T-helper 1 cell treated with Interleukin-12 subunit alpha and Interleukin-12 subunit beta and Interleukin-4 antibody, amounts not matched to agents 30 μg/mL and 1 μg/mL, for 36 hours (primary cell): ENCODE measurements around the gene MEIS2.
"Not testable (repeated sequence)": the region's sequence is repeated elsewhere in the genome, so short reads cannot be mapped to it uniquely, and the experiment has no call there.

Experiments
- H3K27ac Mint-ChIP-seq: one replicate; pipeline ENCODE4 v1.8.0; 2021; ENCODE audit warnings: mild to moderate bottlenecking, mixed read lengths
- H3K27me3 Mint-ChIP-seq: one replicate; pipeline ENCODE4 v1.8.0; 2021; ENCODE audit warnings: low read depth, mixed read lengths
- H3K36me3 Mint-ChIP-seq: one replicate; pipeline ENCODE4 v1.8.0; 2021; ENCODE audit warnings: low read depth, mixed read lengths
- H3K4me1 Mint-ChIP-seq: one replicate; pipeline ENCODE4 v1.8.0; 2021; ENCODE audit warnings: low read depth, mixed read lengths
- H3K4me3 Mint-ChIP-seq: one replicate; pipeline ENCODE4 v1.8.0; 2021; ENCODE audit warnings: mild to moderate bottlenecking, moderate library complexity, mixed read lengths
- H3K9me3 Mint-ChIP-seq: one replicate; pipeline ENCODE4 v1.8.0; 2021; ENCODE audit warnings: mixed read lengths

MEIS2 gene

DNA sequence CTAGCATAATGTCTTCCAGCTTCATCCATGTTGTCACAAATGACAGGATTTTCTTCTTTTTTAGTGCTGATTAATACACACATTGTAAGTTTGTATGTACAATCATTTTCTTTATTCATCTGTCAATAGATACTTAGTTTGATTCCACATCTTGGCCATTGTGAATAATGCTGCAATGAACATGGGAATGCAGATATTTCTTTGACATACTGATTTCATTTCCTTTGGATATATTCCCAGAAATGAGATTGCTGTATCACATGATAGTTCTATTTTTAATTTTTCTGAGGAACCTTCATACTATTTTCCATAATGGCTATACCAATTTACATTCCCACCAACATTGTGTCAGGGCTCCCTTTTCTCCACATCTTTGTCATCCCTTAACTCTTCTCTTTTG, 117.9 kb downstream of the MEIS2 start:
- no peaks in the 10 kb centered on the region for H3K27me3 Mint-ChIP-seq

DNA sequence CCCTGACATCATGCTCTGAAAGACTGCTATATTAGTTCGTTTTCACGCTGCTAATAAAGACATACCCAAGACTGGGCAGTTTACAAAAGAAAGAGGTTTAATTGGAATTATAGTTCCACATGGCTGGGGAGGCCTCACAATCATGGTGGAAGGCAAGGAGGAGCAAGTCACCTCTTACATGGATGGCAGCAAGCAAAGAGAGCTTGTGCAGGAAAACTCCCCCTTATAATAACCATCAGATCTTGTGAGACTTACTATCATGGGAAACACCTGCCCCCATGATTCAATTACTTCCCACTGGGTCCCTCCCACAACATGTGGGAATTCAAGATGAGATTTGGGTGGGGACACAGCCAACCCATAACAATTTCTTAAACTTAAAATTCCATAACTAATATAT, 120.1 kb downstream of the MEIS2 start:
- not testable (repeated sequence) for H3K4me1 Mint-ChIP-seq, H3K36me3 Mint-ChIP-seq, H3K27me3 Mint-ChIP-seq, H3K27ac Mint-ChIP-seq, H3K4me3 Mint-ChIP-seq
- peaks cover 17% of the 10 kb centered on the region for H3K9me3 Mint-ChIP-seq

More for the DNA sequence above, 117.9 kb downstream of the MEIS2 start:
- no peaks in the 10 kb centered on the region for H3K4me1 Mint-ChIP-seq
- no peaks in the 10 kb centered on the region for H3K36me3 Mint-ChIP-seq
- H3K9me3 Mint-ChIP-seq = peaks cover 17% of the 10 kb centered on the region
- no peak overlapping the region for H3K4me3 Mint-ChIP-seq
- no peak overlapping the region for H3K27ac Mint-ChIP-seq

DNA sequence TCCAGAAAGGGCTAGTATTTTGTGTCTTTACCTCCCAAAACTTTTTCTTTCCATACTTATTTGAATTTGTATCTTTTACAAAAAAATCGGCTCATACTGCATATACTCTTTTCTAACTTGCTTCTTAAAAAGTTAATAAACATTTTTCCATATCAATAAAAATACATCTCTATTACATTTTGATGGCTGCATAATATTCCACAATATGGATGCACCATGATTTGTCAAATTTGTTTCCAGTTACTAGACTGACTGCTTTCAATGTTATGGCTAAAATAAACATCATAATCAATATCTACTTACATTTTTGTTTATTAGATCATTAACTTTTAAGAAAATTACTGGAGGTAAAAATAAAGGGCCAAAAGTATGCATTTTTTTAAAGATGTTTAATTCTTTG, 121.7 kb downstream of the MEIS2 start:
- H3K4me3 Mint-ChIP-seq = no peak overlapping the region
- H3K4me1 Mint-ChIP-seq = no peaks in the 10 kb centered on the region
- peaks cover under 1% of the 10 kb centered on the region for H3K9me3 Mint-ChIP-seq
- H3K27ac Mint-ChIP-seq = no peak overlapping the region
- no peaks in the 10 kb centered on the region for H3K27me3 Mint-ChIP-seq
- H3K36me3 Mint-ChIP-seq = no peaks in the 10 kb centered on the region

DNA sequence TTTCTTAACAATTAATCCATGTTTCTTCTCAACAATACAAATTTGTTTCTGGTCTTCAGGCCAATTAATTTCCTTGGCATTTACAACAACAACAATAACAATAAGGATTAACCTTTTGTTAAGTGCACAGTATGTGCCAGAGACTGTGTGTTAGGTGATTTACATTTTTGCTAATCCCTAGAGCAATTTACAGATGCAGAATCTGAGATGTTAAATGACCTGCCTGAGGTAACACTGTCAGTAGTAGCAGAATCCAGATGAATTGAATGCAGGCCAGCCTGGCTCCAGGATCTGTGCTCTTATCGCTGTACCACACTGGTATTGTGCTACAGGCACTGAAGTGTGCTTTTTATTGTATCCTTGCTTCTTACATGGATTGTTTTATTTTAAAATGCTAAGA, 122.2 kb downstream of the MEIS2 start:
- H3K4me1 Mint-ChIP-seq = no peaks in the 10 kb centered on the region
- H3K9me3 Mint-ChIP-seq = no peaks in the 10 kb centered on the region
- no peaks in the 10 kb centered on the region for H3K27me3 Mint-ChIP-seq
- no peaks in the 10 kb centered on the region for H3K36me3 Mint-ChIP-seq
- H3K27ac Mint-ChIP-seq = no peak overlapping the region
- no peak overlapping the region for H3K4me3 Mint-ChIP-seq

DNA sequence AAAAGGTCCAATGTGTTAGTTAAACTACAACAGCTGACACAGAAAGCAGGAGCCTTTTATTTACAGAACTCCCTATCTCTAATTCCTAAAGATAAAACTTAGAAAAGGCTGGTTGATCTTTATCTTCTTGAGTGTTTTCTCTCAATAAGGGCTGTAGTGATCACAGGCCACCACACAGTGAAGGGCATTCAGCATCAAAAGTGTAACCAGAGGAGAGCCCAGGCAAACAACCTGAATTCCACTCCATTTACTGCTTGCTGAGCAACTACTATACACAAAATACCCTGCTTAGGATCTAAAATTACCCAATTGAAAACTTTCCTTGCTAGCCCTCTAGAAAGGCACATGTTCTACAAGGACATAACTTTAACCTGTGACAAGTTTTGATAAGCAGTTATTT, 122.7 kb downstream of the MEIS2 start:
- Mint-ChIP-seq H3K27ac (no peak overlapping the region), H3K4me3 (no peak overlapping the region), H3K4me1 (no peaks in the 10 kb centered on the region), H3K9me3 (no peaks in the 10 kb centered on the region), H3K27me3 (no peaks in the 10 kb centered on the region), H3K36me3 (no peaks in the 10 kb centered on the region)

DNA sequence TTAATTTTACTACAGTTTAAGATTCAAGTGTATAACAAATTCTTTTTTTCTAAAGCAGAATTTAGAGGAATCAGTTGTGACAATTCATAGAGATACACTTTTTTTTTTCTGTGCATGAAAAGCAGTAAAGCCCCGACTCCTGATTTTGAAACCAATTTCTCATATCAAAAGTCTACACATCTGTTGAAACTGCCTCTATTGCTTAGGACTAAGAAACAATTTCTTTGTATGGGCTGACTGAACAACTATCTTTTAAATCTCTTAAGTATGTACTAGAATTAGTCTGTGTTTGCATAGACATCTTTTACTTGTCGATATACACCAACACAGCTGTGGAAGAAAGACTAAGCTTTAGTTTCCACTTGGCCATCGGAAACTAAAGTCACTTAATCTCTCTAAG, 127.6 kb downstream of the MEIS2 start:
- Mint-ChIP-seq H3K36me3 (no peaks in the 10 kb centered on the region), H3K9me3 (no peaks in the 10 kb centered on the region), H3K4me3 (no peak overlapping the region), H3K4me1 (no peaks in the 10 kb centered on the region), H3K27ac (no peak overlapping the region), H3K27me3 (no peaks in the 10 kb centered on the region)

DNA sequence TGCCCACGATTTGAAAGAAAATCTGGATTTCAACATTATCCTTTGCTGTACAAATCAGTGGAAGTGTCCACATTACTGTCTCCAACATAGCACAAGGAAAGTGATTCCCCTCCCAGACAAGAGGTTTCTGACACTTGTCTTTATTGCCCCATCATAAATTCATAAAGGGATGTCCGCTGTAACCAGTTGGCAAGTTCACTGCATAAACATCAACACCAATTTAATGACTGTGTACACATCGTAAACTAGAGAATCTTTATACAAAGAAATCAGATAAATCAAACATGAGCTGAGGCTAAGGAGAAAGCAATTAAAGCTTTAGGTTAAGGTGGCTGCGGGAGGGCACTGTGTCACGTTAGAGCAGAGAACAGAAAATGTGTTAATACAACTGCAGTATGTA, 129.8 kb downstream of the MEIS2 start:
- no peaks in the 10 kb centered on the region for H3K27me3 Mint-ChIP-seq
- no peak overlapping the region for H3K4me3 Mint-ChIP-seq
- H3K27ac Mint-ChIP-seq = no peak overlapping the region
- no peaks in the 10 kb centered on the region for H3K9me3 Mint-ChIP-seq
- no peaks in the 10 kb centered on the region for H3K36me3 Mint-ChIP-seq
- no peaks in the 10 kb centered on the region for H3K4me1 Mint-ChIP-seq

DNA sequence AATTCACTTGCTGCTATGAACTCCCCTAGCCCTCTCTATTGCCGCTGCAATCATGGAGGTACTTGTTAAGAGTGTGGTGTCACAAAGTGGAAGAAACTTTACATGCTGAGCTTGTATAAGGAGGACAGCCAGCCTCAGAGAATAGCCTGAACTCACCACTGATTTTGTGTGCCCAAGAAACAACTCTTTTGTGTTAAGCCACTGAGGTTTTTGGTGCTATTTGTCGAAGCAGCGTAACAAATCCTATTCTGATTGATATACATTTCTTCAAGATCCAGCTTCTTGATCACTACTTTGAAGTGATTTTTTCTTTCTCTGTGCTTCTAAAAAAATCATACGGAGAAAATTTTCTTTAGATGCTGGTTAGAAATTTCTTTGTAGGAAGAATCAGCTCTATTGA, 132.4 kb downstream of the MEIS2 start:
- Mint-ChIP-seq H3K4me1 (no peaks in the 10 kb centered on the region), H3K27ac (no peak overlapping the region), H3K4me3 (no peak overlapping the region), H3K9me3 (no peaks in the 10 kb centered on the region), H3K36me3 (no peaks in the 10 kb centered on the region), H3K27me3 (no peaks in the 10 kb centered on the region)

DNA sequence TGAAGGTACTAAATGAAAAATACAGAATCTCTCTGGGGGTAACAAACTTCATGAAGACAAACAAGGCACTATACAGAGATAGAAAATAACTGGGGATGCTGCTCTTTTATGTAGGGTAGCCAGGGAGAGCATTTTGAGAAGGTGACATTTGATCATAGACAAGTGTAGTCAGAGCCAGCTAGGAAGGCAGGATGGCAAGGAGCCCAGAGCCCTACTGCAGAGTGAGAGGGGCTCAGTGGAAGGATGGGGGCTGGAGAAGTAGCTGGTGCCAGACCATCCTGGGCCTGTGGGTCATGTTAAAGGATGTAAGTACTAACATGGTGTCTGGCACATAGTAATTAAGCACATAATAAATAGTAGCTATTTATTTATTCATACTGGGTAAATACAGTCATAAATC, 133.6 kb downstream of the MEIS2 start:
- H3K27ac Mint-ChIP-seq = no peak overlapping the region
- no peaks in the 10 kb centered on the region for H3K4me1 Mint-ChIP-seq
- H3K36me3 Mint-ChIP-seq = no peaks in the 10 kb centered on the region
- H3K27me3 Mint-ChIP-seq = no peaks in the 10 kb centered on the region
- no peak overlapping the region for H3K4me3 Mint-ChIP-seq
- no peaks in the 10 kb centered on the region for H3K9me3 Mint-ChIP-seq

DNA sequence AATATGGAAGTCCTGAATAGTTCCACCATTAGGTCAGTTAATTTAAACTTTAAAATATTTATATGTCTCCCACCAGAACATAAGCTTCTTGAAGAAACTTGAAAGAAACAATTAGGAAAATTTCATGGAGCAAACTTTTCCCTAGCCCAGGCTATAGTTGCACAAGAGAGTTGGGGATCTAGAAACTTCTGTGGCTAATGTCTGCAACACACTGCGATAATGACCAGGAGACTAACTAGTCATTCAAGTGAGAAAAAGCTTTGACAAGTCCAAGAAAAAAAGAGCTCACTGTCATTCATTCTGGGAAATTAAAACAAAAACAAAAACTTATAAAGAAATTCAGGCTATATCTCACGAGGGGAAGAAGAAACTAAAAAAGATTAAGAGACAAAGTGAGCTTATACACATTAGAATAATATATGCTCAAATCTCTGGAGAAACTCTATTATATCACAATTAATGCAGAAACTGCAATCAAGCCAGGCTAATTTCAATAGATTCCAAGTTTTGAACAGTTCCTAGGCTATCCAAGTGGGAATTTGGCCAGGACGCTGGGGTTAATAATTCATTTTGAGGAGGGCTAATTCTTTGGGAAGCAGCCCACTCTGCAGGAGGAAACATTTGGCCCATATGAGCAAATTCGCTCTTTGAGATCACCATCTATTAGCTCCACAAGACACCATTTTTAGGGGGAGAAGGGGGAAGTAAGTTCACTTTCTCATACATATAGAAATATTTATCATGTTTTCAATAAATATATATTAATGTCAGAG, 134.6 kb downstream of the MEIS2 start:
- no peaks in the 10 kb centered on the region for H3K36me3 Mint-ChIP-seq
- no peaks in the 10 kb centered on the region for H3K27me3 Mint-ChIP-seq
- no peaks in the 10 kb centered on the region for H3K9me3 Mint-ChIP-seq
- H3K27ac Mint-ChIP-seq = no peak overlapping the region
- H3K4me3 Mint-ChIP-seq = no peak overlapping the region
- H3K4me1 Mint-ChIP-seq = no peaks in the 10 kb centered on the region

DNA sequence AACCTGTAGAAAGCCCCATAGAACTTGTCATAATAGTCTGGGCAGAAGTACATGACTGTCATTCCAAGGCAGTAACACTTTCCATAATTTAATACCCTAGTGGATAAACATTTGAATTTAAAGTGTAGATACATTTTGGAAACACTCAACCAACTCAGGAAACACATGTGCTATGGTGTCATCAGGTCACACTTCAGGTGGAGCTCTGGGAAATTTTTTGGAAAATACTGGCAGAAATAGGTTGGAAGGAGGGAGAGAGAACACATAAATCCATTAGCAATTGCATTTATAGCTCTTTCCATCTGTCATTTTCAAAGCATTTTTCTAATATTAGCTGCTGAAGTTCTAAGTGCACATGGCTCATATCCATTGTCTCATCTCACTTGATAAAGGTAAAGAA, 135.7 kb downstream of the MEIS2 start:
- no peaks in the 10 kb centered on the region for H3K4me1 Mint-ChIP-seq
- no peak overlapping the region for H3K4me3 Mint-ChIP-seq
- H3K9me3 Mint-ChIP-seq = no peaks in the 10 kb centered on the region
- no peak overlapping the region for H3K27ac Mint-ChIP-seq
- H3K27me3 Mint-ChIP-seq = no peaks in the 10 kb centered on the region
- H3K36me3 Mint-ChIP-seq = no peaks in the 10 kb centered on the region

DNA sequence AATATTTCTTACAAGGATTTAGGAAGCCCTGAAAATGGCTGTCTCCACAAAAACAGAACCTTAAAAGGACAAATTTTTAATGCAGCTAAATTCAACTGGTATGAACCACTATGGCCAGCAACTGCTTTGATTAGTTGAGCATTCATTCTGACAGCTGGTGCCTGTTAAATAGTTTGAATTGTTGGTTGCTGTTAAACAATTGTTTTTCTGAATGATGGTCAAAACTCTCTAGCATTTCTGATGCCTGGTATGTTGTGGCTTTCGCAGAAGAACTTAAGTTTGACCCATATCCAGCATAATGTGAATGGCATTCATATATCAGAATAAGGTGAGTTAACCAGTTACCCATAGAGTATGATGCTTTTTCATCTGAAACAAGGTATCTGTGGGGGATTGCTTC, 138.4 kb downstream of the MEIS2 start:
- Mint-ChIP-seq H3K9me3 (no peaks in the 10 kb centered on the region), H3K36me3 (no peaks in the 10 kb centered on the region), H3K27ac (no peak overlapping the region), H3K4me1 (no peaks in the 10 kb centered on the region), H3K4me3 (no peak overlapping the region), H3K27me3 (peaks cover 3% of the 10 kb centered on the region)

DNA sequence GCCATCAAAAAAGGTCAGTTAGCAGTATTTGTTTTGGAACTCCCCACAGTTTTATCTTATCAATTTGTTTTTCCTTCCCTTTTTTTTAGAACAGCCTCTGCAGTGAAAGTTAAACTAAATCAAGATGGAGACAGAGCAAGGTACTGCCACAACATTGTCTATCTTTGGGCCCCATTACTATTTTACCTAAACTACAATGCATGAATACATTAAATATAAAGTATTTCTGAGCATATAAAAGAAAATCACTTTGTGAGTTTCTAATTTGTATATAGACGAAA, 139.5 kb downstream of the MEIS2 start:
- Mint-ChIP-seq H3K4me3 (no peak overlapping the region), H3K27me3 (peaks cover 3% of the 10 kb centered on the region), H3K9me3 (no peaks in the 10 kb centered on the region), H3K27ac (no peak overlapping the region), H3K4me1 (no peaks in the 10 kb centered on the region), H3K36me3 (no peaks in the 10 kb centered on the region)

DNA sequence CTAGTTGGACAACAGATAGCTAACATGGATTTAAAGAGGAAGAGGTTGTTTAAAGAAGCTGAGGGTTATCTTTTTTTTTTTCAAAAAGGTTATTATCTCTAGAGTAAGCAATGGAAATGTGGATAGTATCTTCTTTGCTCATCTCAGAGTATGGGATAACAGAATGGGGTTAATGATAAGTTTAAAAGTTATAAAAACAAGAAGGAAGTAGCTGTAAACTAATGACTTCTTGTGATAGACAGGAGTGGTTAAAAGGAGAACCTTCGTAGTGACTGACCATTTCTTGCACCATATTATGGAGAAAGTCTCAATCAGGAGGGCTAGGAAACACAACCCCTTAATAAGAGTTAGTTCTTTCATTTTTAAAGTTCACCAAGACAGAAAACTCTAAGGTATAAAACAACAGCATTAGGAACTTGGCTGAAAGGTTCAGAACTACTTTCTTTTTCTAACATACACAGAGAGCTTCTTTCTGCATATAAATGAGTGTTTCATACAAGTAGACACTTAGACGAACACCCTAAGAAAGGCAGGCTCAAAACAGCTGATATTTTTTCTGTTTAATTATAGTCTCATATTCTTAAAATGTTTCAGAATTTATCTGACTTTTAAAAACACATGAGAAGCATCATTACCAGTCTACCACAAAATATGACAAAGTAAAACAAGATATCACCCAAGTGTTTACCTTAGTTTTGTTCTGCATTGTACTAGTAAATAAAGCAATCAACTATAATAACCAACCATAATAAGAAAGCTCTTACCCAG, 140.0 kb downstream of the MEIS2 start:
- no peaks in the 10 kb centered on the region for H3K9me3 Mint-ChIP-seq
- H3K36me3 Mint-ChIP-seq = no peaks in the 10 kb centered on the region
- no peak overlapping the region for H3K27ac Mint-ChIP-seq
- H3K4me1 Mint-ChIP-seq = no peaks in the 10 kb centered on the region
- H3K27me3 Mint-ChIP-seq = peaks cover 3% of the 10 kb centered on the region
- no peak overlapping the region for H3K4me3 Mint-ChIP-seq

DNA sequence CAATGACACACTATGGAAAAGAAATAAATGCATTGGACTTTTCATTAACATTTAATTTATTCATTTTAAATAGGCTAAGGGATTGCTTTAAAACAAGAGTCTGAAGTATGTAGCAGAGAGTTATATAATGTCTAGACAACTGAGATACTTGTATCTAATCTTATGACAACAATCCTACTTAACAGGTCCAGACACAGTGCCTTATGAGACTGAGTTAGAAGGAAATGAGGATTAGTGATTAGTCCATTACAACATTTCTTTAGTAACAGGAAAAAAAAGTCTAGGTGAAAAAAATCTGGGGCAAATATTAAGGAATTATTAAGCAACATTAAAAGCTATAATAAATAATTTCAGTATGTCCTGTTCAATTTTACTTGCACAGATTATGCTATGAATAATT, 140.6 kb downstream of the MEIS2 start:
- Mint-ChIP-seq H3K27me3 (peaks cover 3% of the 10 kb centered on the region), H3K36me3 (no peaks in the 10 kb centered on the region), H3K4me1 (no peaks in the 10 kb centered on the region), H3K4me3 (no peak overlapping the region), H3K27ac (no peak overlapping the region), H3K9me3 (no peaks in the 10 kb centered on the region)
